ENCODE data around the gene PRKAB1.

GRCh38 chr12:119627686-119628085 is 40.2 kb upstream of the PRKAB1 start:
- TF ChIP-seq CTCF (conservative IDR thresholded peaks at IDR 0.05): no peak
- TF ChIP-seq EZH2 (IDR thresholded peaks at IDR 0.05; ENCODE audit: low read depth): no peak
